HepG2 (cell line): Measurements from ENCODE around the gene TAMM41. TPM values are rescaled to one million over a fixed set of nuclear protein-coding genes. Genes with fewer than 3 reads are reported as not detected.
A peak's percentile ranks its signal among the peaks of the same experiment; 100 is the strongest.

Experiments used
- ATAC-seq: fragments of 200-7000 bp; cut with Tn5 transposase; 3 replicates; pipeline ENCODE4 v1.9.1; 2020; ENCODE audit warnings: mild to moderate bottlenecking, moderate library complexity
- BruUV-seq: library from RNA; stranded (reverse); fragments of 400-500 nt; replicated peaks from 2 replicates; lab custom pipeline; 2021; lab: Mats Ljungman, UMichigan
- CTCF ChIA-PET: fragments of 300-600 bp; formaldehyde crosslinking; extraction: SDS; loops from one replicate; lab custom pipeline; 2021; ENCODE audit warnings: low total read pairs, inconsistent platforms, low intra/inter-chr PET ratio; lab: Yijun Ruan, JAX
- POLR2A ChIA-PET: fragments of 350-600 bp; sonication (Branson Sonifier 250); formaldehyde crosslinking; loops from one replicate; lab custom pipeline; 2020; ENCODE audit warnings: antibody characterized with exemption, inconsistent platforms; lab: Yijun Ruan, JAX
- DNase-seq: peaks from one replicate; pipeline ENCODE4 v3.0.0-alpha.2; 2015; ENCODE audit warnings: low spot score
- FAIRE-seq: peaks from 3 replicates; lab custom pipeline; 2011; peaks lifted over from hg19 to GRCh38; lab: Jason Lieb, UNC
- H2AFZ ChIP-seq: one replicate; pipeline ENCODE4 v1.6.1; 2011; ENCODE audit warnings: low read length, inconsistent platforms
- H3K27ac ChIP-seq: fragments of 300-600 bp; 3 replicates; pipeline ENCODE4 v1.8.0; 2011; ENCODE audit warnings: mixed run types, mild to moderate bottlenecking, mixed read lengths, low read length, inconsistent platforms; ENCODE audit not compliant: insufficient read depth; ENCODE audit errors: extremely low read length
- H3K27me3 ChIP-seq, 2 experiments: fragments of 200-600 bp in 1 of 2; 2 replicates in 1 of 2; 3 replicates in 1 of 2; pipeline versions ENCODE4 v1.6.0 to v1.8.0; 2011; ENCODE audit warnings: low read length in 2 of 2, mild to moderate bottlenecking in 2 of 2, moderate library complexity in 2 of 2, inconsistent platforms in 1 of 2; ENCODE audit not compliant: insufficient read depth in 2 of 2, control insufficient read depth in 1 of 2
- H3K36me3 ChIP-seq, 2 experiments: fragments of 200-600 bp in 1 of 2; replicated peaks in 1 of 2; 2 replicates in 1 of 2; 3 replicates in 1 of 2; pipeline versions ENCODE4 v1.5.1 to v1.8.0; 2011; ENCODE audit warnings: low read length in 2 of 2, inconsistent platforms in 1 of 2; ENCODE audit not compliant: insufficient read depth in 2 of 2, control insufficient read depth in 1 of 2
- H3K4me1 ChIP-seq: 2 replicates; pipeline ENCODE4 v1.5.1; 2012; ENCODE audit warnings: low read length, inconsistent platforms; ENCODE audit not compliant: insufficient read depth
- H3K4me2 ChIP-seq: 2 replicates; pipeline ENCODE4 v1.6.0; 2011; ENCODE audit warnings: low read depth, low read length, inconsistent platforms
- H3K4me3 ChIP-seq, 3 experiments: fragments of 200-600 bp in 1 of 3; sonication (generic), shearing (Covaris generic) in 1 of 3; replicated peaks in 1 of 3; 2 replicates each; pipeline ENCODE4 v1.5.1; 2011 to 2016; ENCODE audit warnings: low read length in 3 of 3, inconsistent platforms in 2 of 3, low read depth in 2 of 3, mild to moderate bottlenecking in 2 of 3, control low read depth in 1 of 3, mixed read lengths in 1 of 3; ENCODE audit not compliant: insufficient read depth in 1 of 3
- H3K79me2 ChIP-seq: one replicate; pipeline ENCODE4 v1.6.1; 2011; ENCODE audit warnings: low read length, inconsistent platforms; ENCODE audit not compliant: insufficient read depth
- H3K9ac ChIP-seq: 2 replicates; pipeline ENCODE4 v1.6.0; 2011; ENCODE audit warnings: mild to moderate bottlenecking, low read depth, low read length, inconsistent platforms; ENCODE audit not compliant: insufficient read depth
- H3K9me3 ChIP-seq: 2 replicates; pipeline ENCODE4 v1.5.1; 2012; ENCODE audit warnings: mild to moderate bottlenecking, low read length
- H4K20me1 ChIP-seq: 2 replicates; pipeline ENCODE4 v1.6.0; 2011; ENCODE audit warnings: inconsistent platforms, mild to moderate bottlenecking, low read length, moderate library complexity; ENCODE audit not compliant: insufficient read depth
- KAT2B ChIP-seq: fragments of 150-350 bp; IDR thresholded peaks from 2 replicates; pipeline ENCODE4 v1.6.1; 2014; ENCODE audit warnings: low read depth, low read length, borderline replicate concordance
- RFXANK ChIP-seq: IDR thresholded peaks from 2 replicates; pipeline ENCODE4 v1.6.1; 2016
- TAF1 ChIP-seq: sonication (generic); formaldehyde crosslinking; IDR thresholded peaks from 2 replicates; pipeline ENCODE4 v1.4.0; 2020; ENCODE audit warnings: missing genetic modification reagents
- WGBS: methylation state at CpG from one replicate; pipeline ENCODE4 v1.1.6; 2017; ENCODE audit warnings: low lambda C conversion rate; 5-methylcytosine and 5-hydroxymethylcytosine counted together
- in situ Hi-C: cut with HindIII; loops from 2 replicates; pipeline ENCODE4 v1.10.0; 2017; ENCODE audit warnings: low pct_unique_long_range_greater_than_20kb; ENCODE audit not compliant: extremely low pct_ligation_motif_present
- intact Hi-C: fragments of 100-400 bp; cut with micrococcal nuclease; formaldehyde crosslinking; loops from one replicate; pipeline ENCODE4 v1.10.0; 2022; ENCODE audit not compliant: unreplicated experiment
- polyA plus RNA-seq, 8 experiments: library from polyadenylated mRNA; depleted of rRNA in 3 of 8; stranded (reverse) in 7 of 8; unstranded in 1 of 8; fragments of >200 nt; fragmentation: Illumina TruSeq in 4 of 8; extraction: Trizol in 4 of 8; gene quantifications; 2 replicates each; pipeline versions ENCODE4 v1.2.1 to v1.2.3, GENCODE V29; 2011 to 2016; ENCODE audit warnings: low read depth in 4 of 8, missing spikeins in 1 of 8, mixed read lengths in 1 of 8; ENCODE audit not compliant: insufficient read depth in 1 of 8
- total RNA-seq, 5 experiments: library from RNA; depleted of rRNA; stranded (reverse); fragments of >200 nt; fragmentation: Illumina TruSeq; extraction: Trizol; gene quantifications; 2 replicates each; pipeline ENCODE4 v1.2.3, GENCODE V29; 2016; ENCODE audit warnings: low read depth in 1 of 5
- TF ChIP-seq, protein P1 (sequence below), 2 experiments: sonication (generic) in 1 of 2; formaldehyde crosslinking in 1 of 2; IDR thresholded peaks; 2 replicates each; pipeline versions ENCODE4 v1.5.1 to v1.6.1; 2011 to 2020; ENCODE audit warnings: borderline replicate concordance in 1 of 2, low read depth in 1 of 2, low read length in 1 of 2, mild to moderate bottlenecking in 1 of 2, missing genetic modification reagents in 1 of 2, moderate library complexity in 1 of 2
- TF ChIP-seq, protein P2 (sequence below): sonication (generic); formaldehyde crosslinking; IDR thresholded peaks from 2 replicates; pipeline ENCODE4 v1.5.0; 2020; ENCODE audit warnings: mild to moderate bottlenecking, missing genetic modification reagents, moderate library complexity

TAMM41 gene
- total and polyA plus RNA-seq, 2 of the 13 experiments (the other 11 are each of a cell fraction or from before 2014, with no cell fraction given) = 9.9 to 12.2 TPM

DNA sequence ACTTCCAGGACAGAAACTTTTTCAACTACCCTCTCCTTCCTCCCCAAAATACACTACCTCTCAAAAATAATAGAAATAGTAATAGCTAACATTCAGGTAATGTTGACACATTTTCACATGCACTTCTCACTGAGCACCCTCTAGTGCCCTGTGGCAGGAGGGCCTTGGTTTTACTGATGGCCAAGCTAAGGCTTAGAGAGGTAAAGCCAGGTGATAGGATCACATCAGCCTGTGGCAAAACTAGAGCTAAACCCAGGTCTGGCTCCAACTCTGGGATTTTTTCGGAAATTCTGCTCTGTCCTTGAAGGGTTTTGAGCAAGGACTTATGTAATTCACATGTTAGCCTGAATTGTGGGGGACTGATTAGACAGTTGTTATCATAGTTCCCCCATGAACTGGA, 922 bp upstream of the TAMM41 start:
- no peaks in the 10 kb centered on the region for H3K9me3 ChIP-seq
- H3K4me2 ChIP-seq = peak overlapping the region; percentile 87
- 0% methylated on average over 1 of the region's 1 CpG for WGBS
- peaks cover 6 to 13% of the 10 kb centered on the region in 2 experiments; a peak in 4 of 5 replicates for H3K36me3 ChIP-seq
- peak overlapping the region in 2 of 3 experiments; percentile 75 to 81; a peak in 3 of 6 replicates for H3K4me3 ChIP-seq
- POLR2A ChIA-PET = no interaction called here
- intact Hi-C loops = loop anchor here (5.0 kb wide), 1 partner anchor 190 kb away; no protein-coding TSS in a partner anchor
- H3K27ac ChIP-seq = no peak overlapping the region
- H3K27me3 ChIP-seq = peaks cover 0 to 15% of the 10 kb centered on the region in 2 experiments; a peak in 2 of 5 replicates
- H4K20me1 ChIP-seq = no peaks in the 10 kb centered on the region
- CTCF ChIA-PET = no interaction called here
- peaks cover 20% of the 10 kb centered on the region for H3K79me2 ChIP-seq
- in situ Hi-C loops = no loop called here
- no TSS peak for BruUV-seq
- H3K4me1 ChIP-seq = peaks cover 27% of the 10 kb centered on the region
- peak overlapping the region; percentile 74; the same call in 1 of the 2 replicates for H3K9ac ChIP-seq
- DNase-seq (peak; percentile 8), ATAC-seq (peak; percentile 64), FAIRE-seq (no peak)
- peak overlapping the region; percentile 87 for H2AFZ ChIP-seq
- TF ChIP-seq, protein P1, sequence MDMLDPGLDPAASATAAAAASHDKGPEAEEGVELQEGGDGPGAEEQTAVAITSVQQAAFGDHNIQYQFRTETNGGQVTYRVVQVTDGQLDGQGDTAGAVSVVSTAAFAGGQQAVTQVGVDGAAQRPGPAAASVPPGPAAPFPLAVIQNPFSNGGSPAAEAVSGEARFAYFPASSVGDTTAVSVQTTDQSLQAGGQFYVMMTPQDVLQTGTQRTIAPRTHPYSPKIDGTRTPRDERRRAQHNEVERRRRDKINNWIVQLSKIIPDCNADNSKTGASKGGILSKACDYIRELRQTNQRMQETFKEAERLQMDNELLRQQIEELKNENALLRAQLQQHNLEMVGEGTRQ (IDR thresholded peaks at IDR 0.05; ENCODE audit: low read depth, low read length) = no peak
- TF ChIP-seq, protein P1 (CRISPR knock-in tag; IDR thresholded peaks at IDR 0.05; ENCODE audit: borderline replicate concordance) = no peak
- TF ChIP-seq RFXANK (CRISPR knock-in tag) (no peak), KAT2B (no peak), TAF1 (CRISPR knock-in tag) (no peak)
- TF ChIP-seq, protein P2, sequence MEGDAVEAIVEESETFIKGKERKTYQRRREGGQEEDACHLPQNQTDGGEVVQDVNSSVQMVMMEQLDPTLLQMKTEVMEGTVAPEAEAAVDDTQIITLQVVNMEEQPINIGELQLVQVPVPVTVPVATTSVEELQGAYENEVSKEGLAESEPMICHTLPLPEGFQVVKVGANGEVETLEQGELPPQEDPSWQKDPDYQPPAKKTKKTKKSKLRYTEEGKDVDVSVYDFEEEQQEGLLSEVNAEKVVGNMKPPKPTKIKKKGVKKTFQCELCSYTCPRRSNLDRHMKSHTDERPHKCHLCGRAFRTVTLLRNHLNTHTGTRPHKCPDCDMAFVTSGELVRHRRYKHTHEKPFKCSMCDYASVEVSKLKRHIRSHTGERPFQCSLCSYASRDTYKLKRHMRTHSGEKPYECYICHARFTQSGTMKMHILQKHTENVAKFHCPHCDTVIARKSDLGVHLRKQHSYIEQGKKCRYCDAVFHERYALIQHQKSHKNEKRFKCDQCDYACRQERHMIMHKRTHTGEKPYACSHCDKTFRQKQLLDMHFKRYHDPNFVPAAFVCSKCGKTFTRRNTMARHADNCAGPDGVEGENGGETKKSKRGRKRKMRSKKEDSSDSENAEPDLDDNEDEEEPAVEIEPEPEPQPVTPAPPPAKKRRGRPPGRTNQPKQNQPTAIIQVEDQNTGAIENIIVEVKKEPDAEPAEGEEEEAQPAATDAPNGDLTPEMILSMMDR (CRISPR knock-in tag) = peak; percentile 29; the same call in 1 of the 2 replicates
